Breast epithelium (tissue), 3 donors: ENCODE data around the gene PHLDA3.

Source experiments
- CTCF ChIP-seq, 3 donors: fragments of 450-650 bp; IDR thresholded peaks; one replicate each; pipeline ENCODE4 v1.5.1; 2016 to 2017; ENCODE audit warnings: antibody characterized with exemption in 3 of 3, mild to moderate bottlenecking in 3 of 3, moderate library complexity in 3 of 3
- POLR2A ChIP-seq: fragments of 450-650 bp; IDR thresholded peaks from one replicate; pipeline ENCODE4 v1.6.1; 2016; ENCODE audit warnings: antibody characterized with exemption, mild to moderate bottlenecking, moderate library complexity

- no peak for TF ChIP-seq POLR2A
- no peak for TF ChIP-seq CTCF (IDR thresholded peaks at IDR 0.05)
Measured at GRCh38 chr1:201517631-201518030, 48.6 kb upstream of the PHLDA3 start.
